NCI-H526 treated with DMSO at 0.1 percent for 48 hours (cell line): ENCODE measurements around the gene NKAPL.
A peak's percentile ranks its signal among the peaks of the same experiment; 100 is the strongest.

Experiments used
- DNase-seq: peaks from one replicate; lab custom pipeline; 2025; lab: John Stamatoyannopoulos, UW

The NKAPL gene

GRCh38 chr6:28245206-28245941 lies 13.7 kb upstream of the NKAPL start:
- DNase-seq = no peak

- DNase-seq = no peak
These were observed 10.2 kb upstream of the NKAPL start for GRCh38 chr6:28248916-28249315.

GRCh38 chr6:28250747-28251146 lies 8.3 kb upstream of the NKAPL start:
- DNase-seq = no peak

- no peak for DNase-seq
These were observed 7.5 kb upstream of the NKAPL start for GRCh38 chr6:28251661-28252008.

- DNase-seq = peak; percentile 75
These were observed 6.8 kb upstream of the NKAPL start, which contains the start of gene ZKSCAN4 for GRCh38 chr6:28252009-28252975. Gene ZKSCAN4 (minus strand): TSS chr6:28252269. CDS start chr6:28251980, 289 bp downstream.

GRCh38 chr6:28254121-28254519 lies 5.0 kb upstream of the NKAPL start:
- no peak for DNase-seq

- DNase-seq = no peak
These were observed 2.1 kb upstream of the NKAPL start for GRCh38 chr6:28257042-28257441.

GRCh38 chr6:28263922-28264321 lies 4.8 kb downstream of the NKAPL start:
- no peak for DNase-seq

- no peak for DNase-seq
These were observed 5.8 kb downstream of the NKAPL start for GRCh38 chr6:28264834-28265401.

- no peak for DNase-seq
These were observed 7.5 kb downstream of the NKAPL start for GRCh38 chr6:28266563-28266961.

GRCh38 chr6:28266962-28267694 lies 8.0 kb downstream of the NKAPL start, which contains the start of gene ZSCAN26:
Gene ZSCAN26 (plus strand): TSS chr6:28267143. CDS start chr6:28271920, 4,777 bp downstream.
- peak; percentile 80 for DNase-seq

GRCh38 chr6:28267695-28268059 lies 8.6 kb downstream of the NKAPL start:
- DNase-seq = no peak

- DNase-seq = no peak
These were observed 10.4 kb downstream of the NKAPL start for GRCh38 chr6:28269492-28269891.

GRCh38 chr6:28274888-28275287 lies 15.8 kb downstream of the NKAPL start:
- DNase-seq = no peak

GRCh38 chr6:28277746-28278145 lies 18.6 kb downstream of the NKAPL start:
- no peak for DNase-seq

GRCh38 chr6:28280595-28281287 lies 21.6 kb downstream of the NKAPL start:
- DNase-seq = no peak

GRCh38 chr6:28281288-28282064 lies 22.4 kb downstream of the NKAPL start, which contains the start of gene PGBD1:
Gene PGBD1 (plus strand): TSS chr6:28281572. CDS start chr6:28283814, 2,242 bp downstream.
- peak; percentile 67 for DNase-seq

GRCh38 chr6:28282926-28283325 lies 23.8 kb downstream of the NKAPL start:
- no peak for DNase-seq

GRCh38 chr6:28291573-28291972 lies 32.5 kb downstream of the NKAPL start:
- no peak for DNase-seq

GRCh38 chr6:28295326-28295725 lies 36.2 kb downstream of the NKAPL start:
- DNase-seq = no peak
